Right lobe of liver (tissue), 6 donors: Measurements from ENCODE around the gene HES6. TPM values are rescaled to one million over a fixed set of nuclear protein-coding genes. Genes with fewer than 3 reads are reported as not detected.
A peak's percentile ranks its signal among the peaks of the same experiment; 100 is the strongest.

Experiments
- ATAC-seq, 4 donors: fragments of 200-7000 bp; cut with Tn5 transposase; one replicate each; pipeline ENCODE4 v1.9.1; 2020; ENCODE audit warnings: mild to moderate bottlenecking in 4 of 4, moderate library complexity in 4 of 4
- DNase-seq, 3 donors: peaks; one replicate each; pipeline ENCODE4 v3.0.0-alpha.2; 2020
- H3K27ac ChIP-seq, 3 donors: fragments of 200-600 bp; one replicate each; pipeline ENCODE4 v1.8.0; 2022
- H3K27me3 ChIP-seq, 2 donors: fragments of 200-600 bp; one replicate each; pipeline ENCODE4 v1.8.0; 2022
- H3K36me3 ChIP-seq, 4 donors: fragments of 200-600 bp; sonication (generic) in 1 of 4; one replicate each; pipeline versions ENCODE4 v1.5.1 to v1.8.0; 2017 to 2022; ENCODE audit warnings: control low read depth in 1 of 4
- H3K4me1 ChIP-seq, 4 donors: fragments of 200-600 bp; sonication (generic) in 1 of 4; one replicate each; pipeline versions ENCODE4 v1.5.1 to v1.8.0; 2017 to 2022; ENCODE audit warnings: control low read depth in 1 of 4
- H3K4me3 ChIP-seq, 3 donors: fragments of 200-600 bp; one replicate each; pipeline ENCODE4 v1.8.0; 2022
- H3K9me3 ChIP-seq, 4 donors: fragments of 200-600 bp; sonication (generic) in 1 of 4; one replicate each; pipeline versions ENCODE4 v1.5.1 to v1.8.0; 2017 to 2022; ENCODE audit warnings: control low read depth in 1 of 4
- POLR2A ChIP-seq: fragments of 450-650 bp; IDR thresholded peaks from one replicate; pipeline ENCODE4 v1.6.1; 2017; ENCODE audit warnings: antibody characterized with exemption, mild to moderate bottlenecking
- WGBS: methylation state at CpG from one replicate; pipeline ENCODE4 v1.1.6; 2018; ENCODE audit warnings: low coverage, low lambda C conversion rate; ENCODE audit not compliant: insufficient coverage; ENCODE audit errors: missing lambda C conversion rate; 5-methylcytosine and 5-hydroxymethylcytosine counted together
- intact Hi-C, 2 donors: fragments of 100-400 bp; cut with DNase I; formaldehyde crosslinking; loops; one replicate each; pipeline versions ENCODE4 v1.11.2 to v1.14.1; 2022
- total RNA-seq, 6 experiments: library from RNA; depleted of rRNA in 2 of 6; stranded (reverse); fragments of >200 nt in 2 of 6; fragmentation: NEBNext Ultra II Directional in 3 of 6; extraction: Animal tissue kit (Norgen Biotek cat#: 25700) in 3 of 6; gene quantifications; one replicate each; pipeline versions ENCODE4 v1.1.0 to v1.2.4, GENCODE V29; 2016 to 2023
- TF ChIP-seq, protein P1 (sequence below), 4 donors: fragments of 200-600 bp in 3 of 4; fragments of 450-650 bp in 1 of 4; IDR thresholded peaks; one replicate each; pipeline versions ENCODE4 v1.5.1 to v1.8.0; 2016 to 2022; ENCODE audit warnings: antibody characterized with exemption in 4 of 4, mild to moderate bottlenecking in 2 of 4
- donor health status: DM: no; HTN: yes; CAD: no.
- donor health status: DM: no; HTN: no; CAD: no.
- donor health status: DM: no; HTN: no; CAD: no.
- donor health status: DM: no; HTN: yes; CAD: no.
- donor health status: DM: no; HTN: yes; CAD: no.

The HES6 gene
- total RNA-seq, 6 experiments from 2014 or later: 1.7 to 8.3 (median 3.8) TPM

- 47% methylated on average over 7 of the region's 7 CpGs for WGBS
- no peak overlapping the region for H3K27ac ChIP-seq
- TF ChIP-seq POLR2A: no peak
- TF ChIP-seq, protein P1, sequence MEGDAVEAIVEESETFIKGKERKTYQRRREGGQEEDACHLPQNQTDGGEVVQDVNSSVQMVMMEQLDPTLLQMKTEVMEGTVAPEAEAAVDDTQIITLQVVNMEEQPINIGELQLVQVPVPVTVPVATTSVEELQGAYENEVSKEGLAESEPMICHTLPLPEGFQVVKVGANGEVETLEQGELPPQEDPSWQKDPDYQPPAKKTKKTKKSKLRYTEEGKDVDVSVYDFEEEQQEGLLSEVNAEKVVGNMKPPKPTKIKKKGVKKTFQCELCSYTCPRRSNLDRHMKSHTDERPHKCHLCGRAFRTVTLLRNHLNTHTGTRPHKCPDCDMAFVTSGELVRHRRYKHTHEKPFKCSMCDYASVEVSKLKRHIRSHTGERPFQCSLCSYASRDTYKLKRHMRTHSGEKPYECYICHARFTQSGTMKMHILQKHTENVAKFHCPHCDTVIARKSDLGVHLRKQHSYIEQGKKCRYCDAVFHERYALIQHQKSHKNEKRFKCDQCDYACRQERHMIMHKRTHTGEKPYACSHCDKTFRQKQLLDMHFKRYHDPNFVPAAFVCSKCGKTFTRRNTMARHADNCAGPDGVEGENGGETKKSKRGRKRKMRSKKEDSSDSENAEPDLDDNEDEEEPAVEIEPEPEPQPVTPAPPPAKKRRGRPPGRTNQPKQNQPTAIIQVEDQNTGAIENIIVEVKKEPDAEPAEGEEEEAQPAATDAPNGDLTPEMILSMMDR (IDR thresholded peaks at IDR 0.05): no peak
- H3K4me3 ChIP-seq: no peak overlapping the region
- no peaks in the 10 kb centered on the region for H3K36me3 ChIP-seq
- no peak for DNase-seq
- ATAC-seq: no peak
- peaks cover 0 to 6% (median 1%) of the 10 kb centered on the region in 4 donors for H3K4me1 ChIP-seq
- H3K9me3 ChIP-seq: no peaks in the 10 kb centered on the region
- intact Hi-C loops: no loop called here
- no peaks in the 10 kb centered on the region for H3K27me3 ChIP-seq
Observed at GRCh38 chr2:238207006-238207405, 32.8 kb downstream of the HES6 start.

GRCh38 chr2:238203973-238204683, 35.7 kb downstream of the HES6 start:
- no peak for DNase-seq
- Histone ChIP-seq H3K4me1 (peaks cover 0 to 15% (median 7%) of the 10 kb centered on the region in 4 donors), H3K27ac (peak overlapping the region; percentile 67 to 92 (median 72)), H3K4me3 (peak overlapping the region; percentile 38 to 97 (median 53)), H3K27me3 (no peaks in the 10 kb centered on the region), H3K36me3 (no peaks in the 10 kb centered on the region), H3K9me3 (no peaks in the 10 kb centered on the region)
- 48% methylated on average over 10 of the region's 18 CpGs for WGBS
- peak in 3 of 4 donors; percentile 4 to 48 (median 21) for ATAC-seq
- intact Hi-C loops: no loop called here
- TF ChIP-seq POLR2A: no peak
- TF ChIP-seq, protein P1 (IDR thresholded peaks at IDR 0.05): no peak

DNA sequence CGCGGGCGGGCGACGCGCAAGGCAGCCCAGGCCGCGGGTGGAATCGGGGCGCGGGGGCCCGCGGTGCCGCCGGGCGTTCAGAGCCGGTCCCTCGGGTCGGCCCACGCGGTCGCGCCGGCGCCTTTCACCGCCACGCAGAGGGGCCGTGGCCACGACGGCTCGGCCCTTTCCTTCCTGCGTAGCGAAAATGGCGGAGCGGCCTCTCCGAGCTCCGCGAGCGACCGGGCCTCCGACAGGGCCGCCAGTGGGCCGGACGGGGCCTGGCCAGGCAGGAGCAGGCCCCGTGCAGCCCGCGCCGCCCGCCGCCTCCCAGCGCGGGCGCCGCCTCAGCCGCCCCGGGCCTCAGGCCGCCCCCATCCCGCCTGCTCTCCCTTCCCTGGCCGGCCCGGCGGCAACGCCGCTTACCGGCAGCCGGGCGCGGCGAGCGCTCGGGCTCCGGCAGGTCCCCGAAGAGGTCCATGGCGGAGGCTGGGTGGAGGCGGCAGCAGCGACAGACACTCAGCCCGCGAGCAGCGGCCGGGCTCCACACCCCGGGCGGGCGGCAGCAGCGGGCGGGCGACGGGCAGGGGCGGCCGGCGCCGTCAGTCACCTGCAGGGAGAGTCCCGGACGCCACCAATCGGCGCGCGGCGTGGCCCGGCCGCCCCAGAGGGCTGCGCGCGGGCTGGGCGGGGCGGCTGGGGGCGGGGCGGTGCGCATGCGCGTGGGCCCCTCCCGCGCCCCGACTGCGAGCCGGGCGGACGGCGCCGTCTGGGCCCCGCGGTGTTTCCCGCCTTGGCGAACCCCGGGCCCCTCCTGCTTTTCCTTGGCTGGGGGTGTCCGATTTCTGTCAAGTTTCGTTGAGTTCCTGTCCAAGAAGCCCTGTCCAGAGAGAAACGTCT, 36.5 kb downstream of the HES6 start, which contains the start of gene ILKAP:
TSS of gene ILKAP (minus strand) at position 602 of the 879 bp plus-strand sequence. CDS start at position 460, 142 bp downstream.
- peak within 1 kb of the TSS; percentile 67 to 92 (median 78) for H3K27ac ChIP-seq
- H3K4me1 ChIP-seq: peaks cover 0 to 15% (median 7%) of the 10 kb centered on the region in 4 donors
- no peaks in the 10 kb centered on the region for H3K36me3 ChIP-seq
- H3K4me3 ChIP-seq: peak within 1 kb of the TSS; percentile 53 to 97 (median 69)
- no peaks in the 10 kb centered on the region for H3K9me3 ChIP-seq
- TF ChIP-seq, protein P1 (IDR thresholded peaks at IDR 0.05): no peak
- TF ChIP-seq POLR2A: peak; percentile 93
- H3K27me3 ChIP-seq: no peaks in the 10 kb centered on the region
- DNase-seq (peak; percentile 92 to 95 (median 94)), ATAC-seq (peak; percentile 97 to 99 (median 98))
- intact Hi-C loops: no loop called here
- WGBS: 0% methylated on average over 2 of the region's 126 CpGs

DNA sequence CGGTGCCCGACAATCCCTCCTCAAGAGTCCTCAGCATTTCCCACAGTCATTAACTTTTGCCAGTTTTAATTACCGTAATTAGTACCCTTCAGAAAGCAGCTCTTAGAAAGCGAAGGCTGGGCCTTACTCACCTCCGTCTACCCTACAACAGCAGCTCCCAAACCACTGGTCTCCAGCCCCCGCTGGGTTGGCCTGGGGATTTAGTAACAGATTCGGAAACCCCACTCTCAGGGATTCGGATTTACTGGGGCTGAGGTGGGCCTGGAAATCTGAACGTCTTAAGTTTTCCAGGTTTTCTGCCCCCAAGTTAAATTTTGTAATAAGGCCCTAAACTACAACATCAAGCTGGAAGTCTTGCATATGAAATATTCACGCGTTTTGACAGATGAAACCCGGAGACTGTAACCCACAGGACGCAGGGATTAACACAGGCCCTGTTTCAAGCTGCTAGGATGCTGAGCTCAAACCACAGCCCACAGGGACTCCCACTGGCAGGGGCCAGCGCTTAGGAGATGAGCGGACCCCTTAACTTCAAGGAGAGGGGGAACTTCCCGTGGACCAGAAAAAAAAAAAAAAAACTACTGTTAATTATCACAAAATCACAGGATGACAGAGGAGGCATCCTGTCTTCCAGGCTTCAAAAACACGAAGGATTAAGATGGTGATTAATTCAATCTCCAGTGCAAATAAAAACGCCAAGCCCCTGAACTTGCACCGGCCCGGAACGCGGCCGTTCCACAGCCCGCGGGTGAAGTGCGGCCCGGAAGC, 37.3 kb downstream of the HES6 start:
- H3K27ac ChIP-seq: peak overlapping the region; percentile 52 to 92 (median 78)
- H3K36me3 ChIP-seq: no peaks in the 10 kb centered on the region
- 17% methylated on average over 18 of the region's 27 CpGs for WGBS
- no peak for DNase-seq
- intact Hi-C loops: no loop called here
- no peaks in the 10 kb centered on the region for H3K9me3 ChIP-seq
- ATAC-seq: no peak
- peak overlapping the region; percentile 53 to 97 (median 69) for H3K4me3 ChIP-seq
- TF ChIP-seq POLR2A: no peak
- TF ChIP-seq, protein P1 (IDR thresholded peaks at IDR 0.05): no peak
- peaks cover 0 to 15% (median 7%) of the 10 kb centered on the region in 4 donors for H3K4me1 ChIP-seq
- no peaks in the 10 kb centered on the region for H3K27me3 ChIP-seq
